GM12878 (cell line): ENCODE data around the gene TNFRSF6B.

Experiments
- ASH2L ChIP-seq: fragments of 300-600, 200-600 bp; sonication (generic); IDR thresholded peaks from 2 replicates; pipeline ENCODE4 v1.6.1; 2017; ENCODE audit warnings: low read depth, mild to moderate bottlenecking, borderline replicate concordance
- ATF7 ChIP-seq: fragments of 450-650 bp; IDR thresholded peaks from 2 replicates; pipeline ENCODE4 v1.6.1; 2016; ENCODE audit warnings: low read depth, mild to moderate bottlenecking
- CTCF ChIP-seq, 3 experiments: IDR thresholded peaks in 2 of 3; conservative IDR thresholded peaks in 1 of 3; 2 replicates each; pipeline ENCODE4 v1.5.1; 2011; ENCODE audit warnings: low read depth in 3 of 3, low read length in 3 of 3, mild to moderate bottlenecking in 3 of 3, control low read depth in 2 of 3, moderate library complexity in 2 of 3, inconsistent platforms in 1 of 3, mixed read lengths in 1 of 3; ENCODE audit not compliant: control insufficient read depth in 2 of 3, insufficient read depth in 1 of 3; ENCODE audit errors: extremely low read depth in 1 of 3
- HDAC6 ChIP-seq: fragments of 200-600 bp; sonication (generic); IDR thresholded peaks from one replicate; pipeline ENCODE4 v1.8.0; 2017; ENCODE audit warnings: antibody characterized with exemption; ENCODE audit not compliant: unreplicated experiment
- KDM1A ChIP-seq: fragments of 200-600 bp; sonication (generic); IDR thresholded peaks from 2 replicates; pipeline ENCODE4 v1.6.1; 2016; ENCODE audit warnings: borderline replicate concordance
- TCF7 ChIP-seq: IDR thresholded peaks from 2 replicates; pipeline ENCODE4 v1.6.1; 2014; ENCODE audit warnings: antibody characterized with exemption, borderline replicate concordance
- ZNF592 ChIP-seq: fragments of 450-650 bp; IDR thresholded peaks from 2 replicates; pipeline ENCODE4 v1.6.1; 2017; ENCODE audit warnings: mild to moderate bottlenecking, moderate library complexity

GRCh38 chr20:63745961-63746731, 49.7 kb downstream of the TNFRSF6B start:
- TF ChIP-seq CTCF (IDR thresholded peaks at IDR 0.05 in 2 of 3, conservative IDR thresholded peaks at IDR 0.05 in 1 of 3; ENCODE audit: control insufficient read depth in 2 of 3, extremely low read depth in 1 of 3, insufficient read depth in 1 of 3, low read depth in 3 of 3, low read length in 3 of 3) (no peak), TCF7 (no peak), KDM1A (no peak), ATF7 (no peak), ASH2L (no peak), ZNF592 (no peak), HDAC6 (no peak)
